ENCODE data around the gene TSC22D3.

TSC22D3 gene

DNA sequence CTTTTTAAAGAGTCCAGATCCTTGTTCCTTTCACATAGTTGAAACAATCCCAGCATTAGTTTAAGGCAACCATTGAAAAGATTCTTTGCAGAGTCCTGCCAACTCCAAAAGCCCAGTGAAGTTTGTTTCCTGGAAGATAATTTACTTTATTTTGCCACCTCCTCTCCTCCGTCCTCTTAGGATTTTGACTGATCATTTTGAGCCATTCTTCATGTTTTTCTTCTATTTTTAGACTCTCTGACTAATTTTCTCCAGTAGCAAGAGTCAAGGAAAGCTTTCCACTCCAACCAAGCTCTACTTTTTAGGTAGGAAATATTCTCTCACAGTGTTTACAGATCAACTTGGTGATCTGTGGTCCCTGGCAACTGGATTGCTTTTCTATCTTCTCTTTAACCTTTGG lies 12.2 kb upstream of the TSC22D3 start:
- no peak overlapping the region for H2AFZ ChIP-seq (ENCODE audit: low read length)
- H3K27ac ChIP-seq (ENCODE audit: low read depth, low read length, poor library complexity, severe bottlenecking): no peak overlapping the region
- no peaks in the 10 kb centered on the region for H3F3A ChIP-seq (ENCODE audit: insufficient read depth, low read length)
- no peaks in the 10 kb centered on the region for H3K4me1 ChIP-seq (ENCODE audit: insufficient read depth, low read length, severe bottlenecking)
- H3K36me3 ChIP-seq (ENCODE audit: insufficient read depth, low read length): no peaks in the 10 kb centered on the region
- H3K9me3 ChIP-seq (ENCODE audit: low read length): no peaks in the 10 kb centered on the region
- H4K20me1 ChIP-seq (ENCODE audit: insufficient read depth, low read length): no peaks in the 10 kb centered on the region
- no peaks in the 10 kb centered on the region for H3K9me2 ChIP-seq (ENCODE audit: low read depth, low read length)
- no peaks in the 10 kb centered on the region for H3K79me2 ChIP-seq (ENCODE audit: insufficient read depth, low read length)
- TF ChIP-seq, protein P1, sequence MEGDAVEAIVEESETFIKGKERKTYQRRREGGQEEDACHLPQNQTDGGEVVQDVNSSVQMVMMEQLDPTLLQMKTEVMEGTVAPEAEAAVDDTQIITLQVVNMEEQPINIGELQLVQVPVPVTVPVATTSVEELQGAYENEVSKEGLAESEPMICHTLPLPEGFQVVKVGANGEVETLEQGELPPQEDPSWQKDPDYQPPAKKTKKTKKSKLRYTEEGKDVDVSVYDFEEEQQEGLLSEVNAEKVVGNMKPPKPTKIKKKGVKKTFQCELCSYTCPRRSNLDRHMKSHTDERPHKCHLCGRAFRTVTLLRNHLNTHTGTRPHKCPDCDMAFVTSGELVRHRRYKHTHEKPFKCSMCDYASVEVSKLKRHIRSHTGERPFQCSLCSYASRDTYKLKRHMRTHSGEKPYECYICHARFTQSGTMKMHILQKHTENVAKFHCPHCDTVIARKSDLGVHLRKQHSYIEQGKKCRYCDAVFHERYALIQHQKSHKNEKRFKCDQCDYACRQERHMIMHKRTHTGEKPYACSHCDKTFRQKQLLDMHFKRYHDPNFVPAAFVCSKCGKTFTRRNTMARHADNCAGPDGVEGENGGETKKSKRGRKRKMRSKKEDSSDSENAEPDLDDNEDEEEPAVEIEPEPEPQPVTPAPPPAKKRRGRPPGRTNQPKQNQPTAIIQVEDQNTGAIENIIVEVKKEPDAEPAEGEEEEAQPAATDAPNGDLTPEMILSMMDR (IDR thresholded peaks at IDR 0.05; ENCODE audit: low read length): no peak
- no peak for TF ChIP-seq EZH2 (IDR thresholded peaks at IDR 0.05; ENCODE audit: borderline replicate concordance, low read length)
- no peak overlapping the region for H3K4me3 ChIP-seq (ENCODE audit: low read depth, low read length, poor library complexity, severe bottlenecking)
- H3K9ac ChIP-seq (ENCODE audit: low read length): no peak overlapping the region
- H3K27me3 ChIP-seq (ENCODE audit: insufficient read depth, low read length): no peaks in the 10 kb centered on the region
- no peak overlapping the region for H3K4me2 ChIP-seq (ENCODE audit: low read length)

DNA sequence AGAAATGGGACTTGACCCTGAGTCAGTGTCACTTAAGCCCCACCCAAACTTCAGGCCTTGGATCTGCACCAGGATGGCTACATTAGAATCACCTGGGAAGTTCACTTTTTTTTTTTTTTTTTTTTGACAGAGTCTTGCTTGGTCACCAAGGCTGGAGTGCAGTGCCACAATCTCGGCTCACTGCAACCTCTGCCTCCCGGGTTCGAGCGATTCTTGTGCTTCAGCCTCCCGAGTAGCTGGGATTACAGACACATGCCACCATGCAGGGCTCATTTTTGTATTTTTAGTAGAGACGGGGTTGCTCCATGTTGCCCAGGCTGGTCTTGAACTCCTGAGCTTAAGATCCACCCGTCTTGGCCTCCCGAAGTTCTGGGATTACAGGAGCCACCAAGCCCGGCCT lies 4.9 kb upstream of the TSC22D3 start:
- no peak overlapping the region for H3K27ac ChIP-seq (ENCODE audit: low read depth, low read length, poor library complexity, severe bottlenecking)
- H2AFZ ChIP-seq (ENCODE audit: low read length): no peak overlapping the region
- H3K9me3 ChIP-seq (ENCODE audit: low read length): no peaks in the 10 kb centered on the region
- H4K20me1 ChIP-seq (ENCODE audit: insufficient read depth, low read length): no peaks in the 10 kb centered on the region
- H3K4me1 ChIP-seq (ENCODE audit: insufficient read depth, low read length, severe bottlenecking): peaks cover 10% of the 10 kb centered on the region
- H3K36me3 ChIP-seq (ENCODE audit: insufficient read depth, low read length): no peaks in the 10 kb centered on the region
- H3K9ac ChIP-seq (ENCODE audit: low read length): no peak overlapping the region
- no peak overlapping the region for H3K4me2 ChIP-seq (ENCODE audit: low read length)
- no peaks in the 10 kb centered on the region for H3K27me3 ChIP-seq (ENCODE audit: insufficient read depth, low read length)
- H3K4me3 ChIP-seq (ENCODE audit: low read depth, low read length, poor library complexity, severe bottlenecking): no peak overlapping the region
- no peaks in the 10 kb centered on the region for H3K9me2 ChIP-seq (ENCODE audit: low read depth, low read length)
- H3K79me2 ChIP-seq (ENCODE audit: insufficient read depth, low read length): no peaks in the 10 kb centered on the region
- H3F3A ChIP-seq (ENCODE audit: insufficient read depth, low read length): no peaks in the 10 kb centered on the region
- no peak for TF ChIP-seq EZH2 (IDR thresholded peaks at IDR 0.05; ENCODE audit: borderline replicate concordance, low read length)
- TF ChIP-seq, protein P1 (IDR thresholded peaks at IDR 0.05; ENCODE audit: low read length): no peak

DNA sequence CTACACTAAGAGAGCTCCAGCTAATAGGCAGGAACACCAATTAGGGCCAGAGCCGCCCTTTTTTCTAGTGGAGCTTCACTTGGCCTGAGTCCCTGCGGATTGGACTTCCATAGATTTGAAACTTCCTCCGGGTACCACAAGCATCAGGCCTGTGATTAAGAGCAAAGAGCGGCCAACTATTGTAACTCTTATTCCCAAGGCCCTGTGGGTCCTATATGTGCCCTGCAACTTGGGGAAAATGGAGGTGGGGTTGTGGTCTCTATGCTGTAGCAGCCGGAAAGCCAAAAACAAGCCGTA lies 1.9 kb upstream of the TSC22D3 start, which contains the start of gene NCBP2L:
NCBP2L (plus strand) TSS at position 198 of the 297 bp plus-strand sequence. CDS start 16,488 bp downstream, outside the sequence.
- Histone ChIP-seq H3K36me3 (ENCODE audit: insufficient read depth, low read length) (no peaks in the 10 kb centered on the region), H3K79me2 (ENCODE audit: insufficient read depth, low read length) (no peaks in the 10 kb centered on the region), H3K9me2 (ENCODE audit: low read depth, low read length) (no peaks in the 10 kb centered on the region), H3K27ac (ENCODE audit: low read depth, low read length, poor library complexity, severe bottlenecking) (no peak within 1 kb of the TSS), H3K27me3 (ENCODE audit: insufficient read depth, low read length) (no peaks in the 10 kb centered on the region), H3K4me2 (ENCODE audit: low read length) (peak within 1 kb of the TSS; percentile 44), H3K9ac (ENCODE audit: low read length) (no peak within 1 kb of the TSS), H3K4me3 (ENCODE audit: low read depth, low read length, poor library complexity, severe bottlenecking) (no peak within 1 kb of the TSS), H4K20me1 (ENCODE audit: insufficient read depth, low read length) (no peaks in the 10 kb centered on the region), H3K4me1 (ENCODE audit: insufficient read depth, low read length, severe bottlenecking) (peaks cover 10% of the 10 kb centered on the region), H2AFZ (ENCODE audit: low read length) (no peak within 1 kb of the TSS), H3F3A (ENCODE audit: insufficient read depth, low read length) (no peaks in the 10 kb centered on the region), H3K9me3 (ENCODE audit: low read length) (no peaks in the 10 kb centered on the region)
- no peak for TF ChIP-seq EZH2 (IDR thresholded peaks at IDR 0.05; ENCODE audit: borderline replicate concordance, low read length)
- TF ChIP-seq, protein P1 (IDR thresholded peaks at IDR 0.05; ENCODE audit: low read length): no peak

Measured in OCI-LY1 (cell line).